Measurements from ENCODE around the gene CD79B. TPM values are rescaled to one million over a fixed set of nuclear protein-coding genes. Genes with fewer than 3 reads are reported as not detected.

Gene CD79B
- total RNA-seq, 2 experiments from 2014 or later = 479 to 751 TPM

DNA sequence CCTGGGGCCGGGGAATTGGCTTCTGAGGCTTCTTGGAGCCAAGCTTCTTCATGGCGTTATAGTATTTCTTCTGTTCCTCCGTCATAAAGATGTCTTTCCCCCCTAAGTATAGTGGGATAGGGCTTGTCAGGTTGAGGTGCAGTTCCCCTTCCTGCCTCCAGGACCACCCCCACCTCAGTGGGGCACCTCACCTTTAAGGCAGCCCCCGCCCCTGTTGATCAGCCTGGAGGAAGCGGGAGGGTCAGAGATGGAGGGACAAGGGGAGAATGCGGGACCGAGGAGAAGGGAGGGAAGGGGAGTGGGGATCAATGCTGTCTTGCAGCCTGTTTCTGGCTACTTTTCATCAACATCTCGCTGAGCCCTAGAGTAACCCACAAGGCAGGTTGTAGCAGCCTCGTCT, 11.6 kb upstream of the CD79B start:
- H3K4me3 ChIP-seq (ENCODE audit: low read depth, low read length, poor library complexity, severe bottlenecking) = no peak overlapping the region
- H3K9me3 ChIP-seq (ENCODE audit: low read length) = no peaks in the 10 kb centered on the region
- TF ChIP-seq, protein P1, sequence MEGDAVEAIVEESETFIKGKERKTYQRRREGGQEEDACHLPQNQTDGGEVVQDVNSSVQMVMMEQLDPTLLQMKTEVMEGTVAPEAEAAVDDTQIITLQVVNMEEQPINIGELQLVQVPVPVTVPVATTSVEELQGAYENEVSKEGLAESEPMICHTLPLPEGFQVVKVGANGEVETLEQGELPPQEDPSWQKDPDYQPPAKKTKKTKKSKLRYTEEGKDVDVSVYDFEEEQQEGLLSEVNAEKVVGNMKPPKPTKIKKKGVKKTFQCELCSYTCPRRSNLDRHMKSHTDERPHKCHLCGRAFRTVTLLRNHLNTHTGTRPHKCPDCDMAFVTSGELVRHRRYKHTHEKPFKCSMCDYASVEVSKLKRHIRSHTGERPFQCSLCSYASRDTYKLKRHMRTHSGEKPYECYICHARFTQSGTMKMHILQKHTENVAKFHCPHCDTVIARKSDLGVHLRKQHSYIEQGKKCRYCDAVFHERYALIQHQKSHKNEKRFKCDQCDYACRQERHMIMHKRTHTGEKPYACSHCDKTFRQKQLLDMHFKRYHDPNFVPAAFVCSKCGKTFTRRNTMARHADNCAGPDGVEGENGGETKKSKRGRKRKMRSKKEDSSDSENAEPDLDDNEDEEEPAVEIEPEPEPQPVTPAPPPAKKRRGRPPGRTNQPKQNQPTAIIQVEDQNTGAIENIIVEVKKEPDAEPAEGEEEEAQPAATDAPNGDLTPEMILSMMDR (conservative IDR thresholded peaks at IDR 0.05; ENCODE audit: low read length) = peak; percentile 53; the same call in 1 of the 2 replicates
- no peak for TF ChIP-seq EZH2phosphoT487 (IDR thresholded peaks at IDR 0.05; ENCODE audit: borderline replicate concordance, low read depth, low read length)
- H2AFZ ChIP-seq (ENCODE audit: low read length) = no peak overlapping the region
- POLR2A ChIA-PET = no interaction called here
- H3K4me2 ChIP-seq (ENCODE audit: low read length) = no peak overlapping the region
- no peak for DNase-seq (ENCODE audit: low spot score)
- H4K20me1 ChIP-seq (ENCODE audit: insufficient read depth, low read length) = no peaks in the 10 kb centered on the region
- no peaks in the 10 kb centered on the region for H3K79me2 ChIP-seq (ENCODE audit: insufficient read depth, low read depth, low read length)
- CTCF ChIA-PET (ENCODE audit: unreplicated experiment) = interaction anchor here (1.5 kb wide), 2 partner anchors 10 to 24 kb away, joined by 3 to 6 read pairs; no protein-coding TSS in a partner anchor
- intact Hi-C loops (cut with micrococcal nuclease; ENCODE audit: unreplicated experiment) = no loop called here
- BruUV-seq (replicated peaks) = no TSS peak
- peaks cover 56% of the 10 kb centered on the region for H3K4me1 ChIP-seq (ENCODE audit: insufficient read depth, low read length, poor library complexity, severe bottlenecking)
- no peaks in the 10 kb centered on the region for H3K36me3 ChIP-seq (ENCODE audit: insufficient read depth, low read length)
- H3K27ac ChIP-seq (ENCODE audit: low read depth, low read length, poor library complexity, severe bottlenecking) = no peak overlapping the region
- no peaks in the 10 kb centered on the region for H3K9me2 ChIP-seq (ENCODE audit: insufficient read depth, low read length)

DNA sequence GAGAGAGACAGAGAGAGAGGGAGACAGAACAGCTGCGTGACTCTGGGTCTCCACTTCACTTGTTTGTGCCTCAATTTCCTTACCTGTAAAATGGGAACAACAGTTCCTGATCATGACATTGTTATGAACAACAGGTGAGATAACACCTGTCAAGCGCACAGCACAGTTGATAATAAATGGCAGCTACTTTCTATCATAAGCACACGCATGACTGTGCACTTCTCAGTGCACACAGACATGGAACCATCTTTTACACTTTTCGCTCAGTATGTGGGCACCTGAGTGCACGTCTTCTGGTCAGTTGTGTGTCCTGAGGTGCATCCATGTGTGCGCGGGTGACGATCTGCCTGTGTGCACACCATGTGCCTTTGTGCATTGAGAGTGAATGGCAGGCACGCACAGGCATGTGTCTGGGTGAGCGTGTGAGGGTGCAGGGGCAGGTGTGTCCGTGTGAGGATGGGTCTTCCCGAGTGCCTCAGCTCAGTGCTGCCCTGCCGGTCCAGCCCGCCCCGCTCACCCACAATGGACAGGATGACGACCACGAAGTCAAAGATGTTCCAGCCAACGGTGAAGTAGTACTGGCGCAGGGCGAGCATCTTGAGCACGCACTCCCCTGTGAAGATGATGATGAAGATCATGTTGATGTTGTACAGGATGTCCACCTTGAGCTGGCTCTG, 10.3 kb upstream of the CD79B start:
- DNase-seq (ENCODE audit: low spot score) = no peak
- no TSS peak for BruUV-seq (replicated peaks)
- Histone ChIP-seq H3K9me3 (ENCODE audit: low read length) (no peaks in the 10 kb centered on the region), H3K9me2 (ENCODE audit: insufficient read depth, low read length) (no peaks in the 10 kb centered on the region), H4K20me1 (ENCODE audit: insufficient read depth, low read length) (no peaks in the 10 kb centered on the region), H3K27ac (ENCODE audit: low read depth, low read length, poor library complexity, severe bottlenecking) (no peak overlapping the region), H3K4me1 (ENCODE audit: insufficient read depth, low read length, poor library complexity, severe bottlenecking) (peaks cover 69% of the 10 kb centered on the region), H3K36me3 (ENCODE audit: insufficient read depth, low read length) (no peaks in the 10 kb centered on the region), H3K4me2 (ENCODE audit: low read length) (no peak overlapping the region), H3K4me3 (ENCODE audit: low read depth, low read length, poor library complexity, severe bottlenecking) (no peak overlapping the region), H2AFZ (ENCODE audit: low read length) (no peak overlapping the region), H3K79me2 (ENCODE audit: insufficient read depth, low read depth, low read length) (no peaks in the 10 kb centered on the region)
- POLR2A ChIA-PET = interaction anchor here (0.6 kb wide), 1 partner anchor 9 kb away, joined by 3 read pairs; no protein-coding TSS in a partner anchor
- TF ChIP-seq, protein P1 (conservative IDR thresholded peaks at IDR 0.05; ENCODE audit: low read length) = no peak
- no peak for TF ChIP-seq EZH2phosphoT487 (IDR thresholded peaks at IDR 0.05; ENCODE audit: borderline replicate concordance, low read depth, low read length)
- intact Hi-C loops (cut with micrococcal nuclease; ENCODE audit: unreplicated experiment) = no loop called here
- CTCF ChIA-PET (ENCODE audit: unreplicated experiment) = interaction anchor here (1.5 kb wide), 2 partner anchors 8 to 23 kb away, joined by 3 to 6 read pairs; no protein-coding TSS in a partner anchor

DNA sequence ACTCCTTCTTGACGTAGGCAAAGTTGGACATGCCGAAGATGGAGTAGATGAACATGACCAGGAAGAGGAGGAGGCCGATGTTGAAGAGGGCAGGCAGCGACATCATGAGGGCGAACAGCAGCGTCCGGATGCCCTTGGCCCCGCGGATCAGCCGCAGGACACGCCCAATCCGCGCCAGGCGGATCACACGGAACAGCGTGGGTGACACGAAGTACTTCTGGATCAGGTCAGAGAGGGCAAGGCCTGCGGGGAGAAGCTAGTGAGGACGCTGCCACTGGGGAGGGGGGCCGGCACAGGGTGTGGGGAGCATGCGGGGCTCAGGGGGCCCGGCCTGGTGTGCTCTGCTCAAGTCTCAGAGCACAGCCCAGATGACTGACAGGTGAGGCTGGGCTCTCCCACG, 9.6 kb upstream of the CD79B start:
- CTCF ChIA-PET (ENCODE audit: unreplicated experiment) = no interaction called here
- no peak for TF ChIP-seq EZH2phosphoT487 (IDR thresholded peaks at IDR 0.05; ENCODE audit: borderline replicate concordance, low read depth, low read length)
- TF ChIP-seq, protein P1 (conservative IDR thresholded peaks at IDR 0.05; ENCODE audit: low read length) = no peak
- no TSS peak for BruUV-seq (replicated peaks)

More for the DNA sequence above, 9.6 kb upstream of the CD79B start:
- no peaks in the 10 kb centered on the region for H3K9me3 ChIP-seq (ENCODE audit: low read length)
- H4K20me1 ChIP-seq (ENCODE audit: insufficient read depth, low read length) = no peaks in the 10 kb centered on the region
- no peak overlapping the region for H3K27ac ChIP-seq (ENCODE audit: low read depth, low read length, poor library complexity, severe bottlenecking)
- H3K36me3 ChIP-seq (ENCODE audit: insufficient read depth, low read length) = no peaks in the 10 kb centered on the region
- POLR2A ChIA-PET = interaction anchor here (0.6 kb wide), 1 partner anchor 8 kb away, joined by 3 read pairs; no protein-coding TSS in a partner anchor
- peaks cover 70% of the 10 kb centered on the region for H3K4me1 ChIP-seq (ENCODE audit: insufficient read depth, low read length, poor library complexity, severe bottlenecking)
- H3K4me3 ChIP-seq (ENCODE audit: low read depth, low read length, poor library complexity, severe bottlenecking) = no peak overlapping the region
- H2AFZ ChIP-seq (ENCODE audit: low read length) = no peak overlapping the region
- no peaks in the 10 kb centered on the region for H3K9me2 ChIP-seq (ENCODE audit: insufficient read depth, low read length)
- H3K4me2 ChIP-seq (ENCODE audit: low read length) = no peak overlapping the region
- H3K79me2 ChIP-seq (ENCODE audit: insufficient read depth, low read depth, low read length) = no peaks in the 10 kb centered on the region
- intact Hi-C loops (cut with micrococcal nuclease; ENCODE audit: unreplicated experiment) = no loop called here
- no peak for DNase-seq (ENCODE audit: low spot score)

All from OCI-LY7 (cell line).